SK-N-SH (cell line): ENCODE results near the gene MTCH1. TPM values are rescaled to one million over a fixed set of nuclear protein-coding genes. Genes with fewer than 3 reads are reported as not detected.

Source experiments
- CHD2 ChIP-seq: fragments of 150-350 bp; IDR thresholded peaks from 2 replicates; pipeline ENCODE4 v1.6.1; 2018; ENCODE audit warnings: low read length; ENCODE audit not compliant: partially characterized antibody
- ELF1 ChIP-seq: IDR thresholded peaks from 2 replicates; pipeline ENCODE4 v1.4.0; 2012
- FOSL2 ChIP-seq: IDR thresholded peaks from 2 replicates; pipeline ENCODE4 v1.4.0; 2012; ENCODE audit warnings: low read depth, mild to moderate bottlenecking, moderate library complexity, borderline replicate concordance
- FOXJ3 ChIP-seq: sonication (generic); formaldehyde crosslinking; IDR thresholded peaks from 2 replicates; pipeline ENCODE4 v1.5.1; 2020; ENCODE audit warnings: mild to moderate bottlenecking, missing genetic modification reagents
- GABPA ChIP-seq: IDR thresholded peaks from 2 replicates; pipeline ENCODE4 v1.4.0; 2012; ENCODE audit warnings: low read depth, mild to moderate bottlenecking
- JUND ChIP-seq: IDR thresholded peaks from 2 replicates; pipeline ENCODE4 v1.4.0; 2012
- MXI1 ChIP-seq: IDR thresholded peaks from 2 replicates; pipeline ENCODE4 v1.6.1; 2012; ENCODE audit warnings: mild to moderate bottlenecking, low read depth, low read length, improper control_type of control experiment
- NRF1 ChIP-seq: IDR thresholded peaks from 2 replicates; pipeline ENCODE4 v1.6.1; 2012; ENCODE audit warnings: low read depth, mild to moderate bottlenecking, low read length
- PBX3 ChIP-seq: IDR thresholded peaks from 2 replicates; pipeline ENCODE4; 2012
- POLR2AphosphoS5 ChIP-seq: IDR thresholded peaks from 2 replicates; pipeline ENCODE4 v1.6.1; 2012; ENCODE audit warnings: low read depth, low read length
- RCOR1 ChIP-seq: fragments of 150-350 bp; IDR thresholded peaks from 2 replicates; pipeline ENCODE4 v1.6.1; 2017; ENCODE audit warnings: antibody characterized with exemption, low read length
- RXRA ChIP-seq: IDR thresholded peaks from 2 replicates; pipeline ENCODE4 v1.4.0; 2012; ENCODE audit warnings: low read depth, mild to moderate bottlenecking, borderline replicate concordance
- SMC3 ChIP-seq: IDR thresholded peaks from 2 replicates; pipeline ENCODE4 v1.6.1; 2012; ENCODE audit warnings: low read depth, low read length, improper control_type of control experiment
- TAF1 ChIP-seq: IDR thresholded peaks from 2 replicates; pipeline ENCODE4 v1.6.1; 2012; ENCODE audit warnings: low read depth, mild to moderate bottlenecking, low read length, moderate library complexity, borderline replicate concordance
- TEAD4 ChIP-seq: IDR thresholded peaks from 2 replicates; pipeline ENCODE4 v1.4.0; 2012; ENCODE audit warnings: mild to moderate bottlenecking, borderline replicate concordance; ENCODE audit not compliant: insufficient read depth
- polyA plus RNA-seq, 3 experiments: library from polyadenylated mRNA; depleted of rRNA; stranded (reverse); fragments of >200 nt; gene quantifications; 2 replicates each; pipeline ENCODE4 v1.2.3, GENCODE V29; 2012
- TF ChIP-seq, protein P1 (sequence below): IDR thresholded peaks from 2 replicates; pipeline ENCODE4 v1.4.0; 2012; ENCODE audit warnings: low read depth, borderline replicate concordance
- TF ChIP-seq, protein P2 (sequence below): IDR thresholded peaks from 2 replicates; pipeline ENCODE4 v1.6.1; 2012; ENCODE audit warnings: mild to moderate bottlenecking, low read depth, low read length, moderate library complexity
- TF ChIP-seq, protein P3 (sequence below): fragments of 200-600 bp; sonication (generic); IDR thresholded peaks from 2 replicates; pipeline ENCODE4 v1.6.1; 2017; ENCODE audit warnings: antibody characterized with exemption, mild to moderate bottlenecking, moderate library complexity
- TF ChIP-seq, protein P4 (sequence below): IDR thresholded peaks from 2 replicates; pipeline ENCODE4 v1.4.0; 2012; ENCODE audit warnings: low read depth

The MTCH1 gene
- polyA plus RNA-seq, 1 of the 3 experiments (the other 2 are of a cell fraction), result 151 TPM

DNA sequence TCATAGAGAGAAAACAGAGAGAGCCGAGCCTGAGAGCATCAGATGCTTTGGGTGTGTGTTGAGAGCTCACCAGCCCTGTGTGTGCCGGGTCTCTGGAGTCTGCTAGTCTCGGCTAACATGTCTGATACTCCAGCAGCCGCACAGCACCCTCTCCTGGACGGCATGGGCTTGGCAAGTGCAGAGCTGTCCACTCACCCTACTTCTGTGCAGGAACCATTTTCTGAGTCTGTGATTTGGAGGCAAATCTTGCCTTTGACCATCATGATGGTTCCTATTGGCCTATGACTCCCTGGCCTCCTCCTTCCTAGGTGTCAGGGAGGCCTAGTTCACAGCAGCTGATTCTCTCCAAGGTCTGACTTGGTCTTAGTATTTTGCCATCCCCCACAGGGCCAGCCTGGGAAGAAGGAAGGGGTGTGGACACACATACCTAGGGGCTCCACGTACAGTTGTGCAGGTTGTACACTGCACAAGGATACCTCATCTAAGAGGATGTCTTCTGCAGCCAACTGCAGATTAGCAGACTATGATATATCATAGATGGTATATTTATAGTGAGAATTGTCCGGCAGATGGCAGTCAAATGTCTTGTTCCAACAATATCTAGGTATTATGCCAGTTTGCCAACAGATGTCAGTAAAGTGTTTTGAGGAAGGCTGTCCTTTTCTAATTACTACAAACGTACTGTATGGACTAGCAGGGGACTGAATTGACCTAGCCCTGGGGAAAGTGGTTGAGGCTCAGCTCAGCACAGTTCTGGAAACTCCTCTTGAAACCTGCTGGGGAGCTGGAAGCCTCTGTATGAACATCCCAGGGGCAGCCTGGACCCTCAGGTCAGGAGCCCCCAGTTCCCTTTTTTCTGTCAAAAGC lies 32.4 kb upstream of the MTCH1 start (continued):
- TF ChIP-seq, protein P1, sequence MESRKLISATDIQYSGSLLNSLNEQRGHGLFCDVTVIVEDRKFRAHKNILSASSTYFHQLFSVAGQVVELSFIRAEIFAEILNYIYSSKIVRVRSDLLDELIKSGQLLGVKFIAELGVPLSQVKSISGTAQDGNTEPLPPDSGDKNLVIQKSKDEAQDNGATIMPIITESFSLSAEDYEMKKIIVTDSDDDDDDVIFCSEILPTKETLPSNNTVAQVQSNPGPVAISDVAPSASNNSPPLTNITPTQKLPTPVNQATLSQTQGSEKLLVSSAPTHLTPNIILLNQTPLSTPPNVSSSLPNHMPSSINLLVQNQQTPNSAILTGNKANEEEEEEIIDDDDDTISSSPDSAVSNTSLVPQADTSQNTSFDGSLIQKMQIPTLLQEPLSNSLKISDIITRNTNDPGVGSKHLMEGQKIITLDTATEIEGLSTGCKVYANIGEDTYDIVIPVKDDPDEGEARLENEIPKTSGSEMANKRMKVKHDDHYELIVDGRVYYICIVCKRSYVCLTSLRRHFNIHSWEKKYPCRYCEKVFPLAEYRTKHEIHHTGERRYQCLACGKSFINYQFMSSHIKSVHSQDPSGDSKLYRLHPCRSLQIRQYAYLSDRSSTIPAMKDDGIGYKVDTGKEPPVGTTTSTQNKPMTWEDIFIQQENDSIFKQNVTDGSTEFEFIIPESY, result no peak
- TF ChIP-seq GABPA (no peak), FOXJ3 (CRISPR knock-in tag) (no peak), PBX3 (peak; percentile 22; the same call in 1 of the 2 replicates), FOSL2 (no peak), NRF1 (no peak; the same call in 1 of the 2 replicates), TEAD4 (no peak), CHD2 (peak; percentile 91), SMC3 (peak; percentile 85), MXI1 (no peak), JUND (no peak), ELF1 (no peak), RXRA (no peak), RCOR1 (0 out of 2 replicates have a peak, but pooled peaks have one; percentile 12), POLR2AphosphoS5 (0 out of 2 replicates have a peak, but pooled peaks have one; percentile 19), TAF1 (0 out of 2 replicates have a peak, but pooled peaks have one; percentile 53)
- TF ChIP-seq, protein P2, sequence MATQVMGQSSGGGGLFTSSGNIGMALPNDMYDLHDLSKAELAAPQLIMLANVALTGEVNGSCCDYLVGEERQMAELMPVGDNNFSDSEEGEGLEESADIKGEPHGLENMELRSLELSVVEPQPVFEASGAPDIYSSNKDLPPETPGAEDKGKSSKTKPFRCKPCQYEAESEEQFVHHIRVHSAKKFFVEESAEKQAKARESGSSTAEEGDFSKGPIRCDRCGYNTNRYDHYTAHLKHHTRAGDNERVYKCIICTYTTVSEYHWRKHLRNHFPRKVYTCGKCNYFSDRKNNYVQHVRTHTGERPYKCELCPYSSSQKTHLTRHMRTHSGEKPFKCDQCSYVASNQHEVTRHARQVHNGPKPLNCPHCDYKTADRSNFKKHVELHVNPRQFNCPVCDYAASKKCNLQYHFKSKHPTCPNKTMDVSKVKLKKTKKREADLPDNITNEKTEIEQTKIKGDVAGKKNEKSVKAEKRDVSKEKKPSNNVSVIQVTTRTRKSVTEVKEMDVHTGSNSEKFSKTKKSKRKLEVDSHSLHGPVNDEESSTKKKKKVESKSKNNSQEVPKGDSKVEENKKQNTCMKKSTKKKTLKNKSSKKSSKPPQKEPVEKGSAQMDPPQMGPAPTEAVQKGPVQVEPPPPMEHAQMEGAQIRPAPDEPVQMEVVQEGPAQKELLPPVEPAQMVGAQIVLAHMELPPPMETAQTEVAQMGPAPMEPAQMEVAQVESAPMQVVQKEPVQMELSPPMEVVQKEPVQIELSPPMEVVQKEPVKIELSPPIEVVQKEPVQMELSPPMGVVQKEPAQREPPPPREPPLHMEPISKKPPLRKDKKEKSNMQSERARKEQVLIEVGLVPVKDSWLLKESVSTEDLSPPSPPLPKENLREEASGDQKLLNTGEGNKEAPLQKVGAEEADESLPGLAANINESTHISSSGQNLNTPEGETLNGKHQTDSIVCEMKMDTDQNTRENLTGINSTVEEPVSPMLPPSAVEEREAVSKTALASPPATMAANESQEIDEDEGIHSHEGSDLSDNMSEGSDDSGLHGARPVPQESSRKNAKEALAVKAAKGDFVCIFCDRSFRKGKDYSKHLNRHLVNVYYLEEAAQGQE, result peak; percentile 79
- TF ChIP-seq, protein P3, sequence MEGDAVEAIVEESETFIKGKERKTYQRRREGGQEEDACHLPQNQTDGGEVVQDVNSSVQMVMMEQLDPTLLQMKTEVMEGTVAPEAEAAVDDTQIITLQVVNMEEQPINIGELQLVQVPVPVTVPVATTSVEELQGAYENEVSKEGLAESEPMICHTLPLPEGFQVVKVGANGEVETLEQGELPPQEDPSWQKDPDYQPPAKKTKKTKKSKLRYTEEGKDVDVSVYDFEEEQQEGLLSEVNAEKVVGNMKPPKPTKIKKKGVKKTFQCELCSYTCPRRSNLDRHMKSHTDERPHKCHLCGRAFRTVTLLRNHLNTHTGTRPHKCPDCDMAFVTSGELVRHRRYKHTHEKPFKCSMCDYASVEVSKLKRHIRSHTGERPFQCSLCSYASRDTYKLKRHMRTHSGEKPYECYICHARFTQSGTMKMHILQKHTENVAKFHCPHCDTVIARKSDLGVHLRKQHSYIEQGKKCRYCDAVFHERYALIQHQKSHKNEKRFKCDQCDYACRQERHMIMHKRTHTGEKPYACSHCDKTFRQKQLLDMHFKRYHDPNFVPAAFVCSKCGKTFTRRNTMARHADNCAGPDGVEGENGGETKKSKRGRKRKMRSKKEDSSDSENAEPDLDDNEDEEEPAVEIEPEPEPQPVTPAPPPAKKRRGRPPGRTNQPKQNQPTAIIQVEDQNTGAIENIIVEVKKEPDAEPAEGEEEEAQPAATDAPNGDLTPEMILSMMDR, result peak; percentile 92
- TF ChIP-seq, protein P4, sequence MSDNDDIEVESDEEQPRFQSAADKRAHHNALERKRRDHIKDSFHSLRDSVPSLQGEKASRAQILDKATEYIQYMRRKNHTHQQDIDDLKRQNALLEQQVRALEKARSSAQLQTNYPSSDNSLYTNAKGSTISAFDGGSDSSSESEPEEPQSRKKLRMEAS, result no peak
